ENCODE results near the gene AQR. TPM values are rescaled to one million over a fixed set of nuclear protein-coding genes. Genes with fewer than 3 reads are reported as not detected.

Gene AQR
- total RNA-seq, 2 experiments from 2014 or later: 35.3 to 36.2 TPM

DNA sequence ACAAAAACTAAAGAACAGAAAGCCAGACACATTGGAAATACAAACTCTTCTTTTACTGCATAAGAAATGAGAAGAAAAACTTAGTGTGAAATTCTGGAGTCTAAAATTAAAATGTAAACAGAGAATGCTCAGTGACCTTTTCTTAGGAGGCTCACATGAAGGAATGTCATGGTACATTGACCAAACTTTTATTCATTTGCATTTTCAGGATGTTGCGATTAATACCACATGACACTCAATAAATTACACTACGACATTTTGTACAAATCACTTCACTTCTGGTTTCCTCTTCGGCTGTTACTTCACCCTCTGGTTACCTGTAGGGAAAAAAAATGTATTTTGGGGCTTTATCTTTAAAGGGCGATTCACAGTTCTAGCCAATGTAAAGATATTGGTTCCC is 117.8 kb downstream of the AQR start:
- POLR2A ChIA-PET: no interaction called here
- DNase-seq: no peak
- ATAC-seq (ENCODE audit: low read depth): no peak
- Mint-ChIP-seq H3K27ac (no peak overlapping the region), H3K36me3 (peaks cover 14% of the 10 kb centered on the region), H3K9me3 (no peaks in the 10 kb centered on the region), H3K27me3 (no peaks in the 10 kb centered on the region), H3K4me3 (no peak overlapping the region), H3K4me1 (no peaks in the 10 kb centered on the region)

DNA sequence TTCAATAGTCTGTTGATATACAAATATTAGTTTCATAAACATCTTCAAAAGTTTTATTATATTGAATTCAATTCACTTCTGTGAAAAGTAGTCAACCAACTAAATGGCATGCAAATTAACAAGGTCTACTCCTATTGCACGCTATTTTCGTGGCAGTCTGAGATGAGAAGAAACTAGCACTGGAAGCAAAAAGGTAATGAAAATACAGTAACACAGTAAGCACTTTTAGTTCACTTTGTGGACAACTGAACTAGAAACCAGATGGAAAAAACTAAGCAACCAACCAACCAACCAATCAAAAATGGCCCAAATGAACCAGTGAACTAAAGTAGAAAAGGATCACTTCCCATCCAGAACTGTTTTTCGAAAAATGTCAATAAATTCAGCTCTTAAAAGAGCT is 118.5 kb downstream of the AQR start:
- H3K27ac Mint-ChIP-seq: no peak overlapping the region
- no peak for ATAC-seq (ENCODE audit: low read depth)
- no peak for DNase-seq
- peaks cover 12% of the 10 kb centered on the region for H3K36me3 Mint-ChIP-seq
- no peak overlapping the region for H3K4me3 Mint-ChIP-seq
- POLR2A ChIA-PET: no interaction called here
- no peaks in the 10 kb centered on the region for H3K4me1 Mint-ChIP-seq
- H3K27me3 Mint-ChIP-seq: no peaks in the 10 kb centered on the region
- no peaks in the 10 kb centered on the region for H3K9me3 Mint-ChIP-seq

DNA sequence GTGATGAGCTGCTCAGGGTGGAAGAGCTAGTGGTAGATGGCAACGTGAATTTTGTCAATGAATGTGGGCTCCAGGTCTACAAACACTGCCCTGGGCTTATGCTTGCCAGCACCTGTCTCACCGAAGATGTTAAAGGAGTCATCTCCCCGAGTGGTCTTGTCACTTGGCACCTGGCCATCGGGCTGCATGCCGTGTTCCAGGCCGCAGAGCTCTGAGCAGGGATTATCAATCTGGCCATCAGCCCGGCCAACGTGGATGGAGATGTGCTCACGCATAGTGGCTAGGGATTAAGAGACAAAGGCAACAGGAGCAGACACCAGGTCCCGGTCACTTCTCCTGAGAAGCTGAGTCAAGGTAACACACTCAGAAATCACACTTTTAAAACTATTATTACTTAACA is 119.4 kb downstream of the AQR start:
- no peaks in the 10 kb centered on the region for H3K4me1 Mint-ChIP-seq
- DNase-seq: no peak
- ATAC-seq (ENCODE audit: low read depth): no peak
- H3K36me3 Mint-ChIP-seq: peaks cover 8% of the 10 kb centered on the region
- H3K4me3 Mint-ChIP-seq: no peak overlapping the region
- H3K9me3 Mint-ChIP-seq: no peaks in the 10 kb centered on the region
- POLR2A ChIA-PET: no interaction called here
- no peak overlapping the region for H3K27ac Mint-ChIP-seq
- no peaks in the 10 kb centered on the region for H3K27me3 Mint-ChIP-seq

DNA sequence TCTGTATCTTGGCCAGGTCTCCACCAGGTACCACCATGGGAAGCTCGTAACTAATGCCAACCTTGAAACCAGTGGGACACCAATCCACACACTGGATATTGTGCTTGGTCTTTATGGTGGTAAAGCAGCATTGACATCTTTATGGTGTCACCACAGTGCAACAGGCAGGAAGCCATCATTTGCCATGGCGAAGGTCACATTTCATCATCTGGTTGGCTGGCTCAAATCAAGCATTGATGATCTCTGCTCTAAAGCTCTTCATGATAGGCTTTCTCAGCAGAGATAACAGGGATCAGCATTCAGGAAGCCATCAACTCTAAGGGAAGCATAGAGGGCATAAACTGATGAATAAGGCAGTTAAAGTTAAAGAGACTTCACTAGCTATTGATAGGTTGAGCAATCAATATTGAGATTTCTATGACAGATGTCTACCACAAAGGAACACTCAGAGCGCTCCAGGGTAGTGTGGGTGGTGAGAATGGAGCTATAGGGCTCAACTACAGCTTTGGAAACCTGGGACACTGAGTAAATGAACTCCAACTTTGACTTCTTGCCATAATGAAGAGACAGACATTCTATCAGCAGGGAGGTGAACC is 120.1 kb downstream of the AQR start:
- Mint-ChIP-seq H3K4me1 (no peaks in the 10 kb centered on the region), H3K27ac (no peak overlapping the region), H3K9me3 (no peaks in the 10 kb centered on the region), H3K36me3 (peaks cover 3% of the 10 kb centered on the region), H3K27me3 (no peaks in the 10 kb centered on the region), H3K4me3 (no peak overlapping the region)
- DNase-seq (no peak), ATAC-seq (ENCODE audit: low read depth) (no peak)
- POLR2A ChIA-PET: no interaction called here

DNA sequence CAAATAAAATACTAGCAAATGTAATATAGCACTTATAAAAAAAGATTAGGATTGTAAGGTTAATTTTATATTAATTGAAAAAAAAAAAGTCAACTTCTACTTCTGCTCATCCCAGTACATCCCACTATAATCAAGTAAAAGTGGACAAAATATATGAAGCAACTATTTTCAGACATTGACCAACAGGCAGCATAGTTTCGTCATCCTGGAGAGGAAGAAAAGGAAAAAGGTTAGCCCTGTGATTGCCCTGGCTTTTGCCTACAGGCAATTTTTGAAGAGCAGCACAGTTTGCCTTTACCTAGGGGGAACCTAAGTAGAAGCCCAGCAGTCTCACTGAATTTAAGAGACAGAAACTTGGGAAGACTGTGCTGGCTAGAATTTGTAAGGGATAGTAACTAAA is 121.9 kb downstream of the AQR start:
- POLR2A ChIA-PET: no interaction called here
- Mint-ChIP-seq H3K36me3 (peaks cover 2% of the 10 kb centered on the region), H3K4me1 (no peaks in the 10 kb centered on the region), H3K27me3 (no peaks in the 10 kb centered on the region), H3K9me3 (no peaks in the 10 kb centered on the region), H3K4me3 (no peak overlapping the region), H3K27ac (no peak overlapping the region)
- ATAC-seq (ENCODE audit: low read depth) (no peak), DNase-seq (no peak)

DNA sequence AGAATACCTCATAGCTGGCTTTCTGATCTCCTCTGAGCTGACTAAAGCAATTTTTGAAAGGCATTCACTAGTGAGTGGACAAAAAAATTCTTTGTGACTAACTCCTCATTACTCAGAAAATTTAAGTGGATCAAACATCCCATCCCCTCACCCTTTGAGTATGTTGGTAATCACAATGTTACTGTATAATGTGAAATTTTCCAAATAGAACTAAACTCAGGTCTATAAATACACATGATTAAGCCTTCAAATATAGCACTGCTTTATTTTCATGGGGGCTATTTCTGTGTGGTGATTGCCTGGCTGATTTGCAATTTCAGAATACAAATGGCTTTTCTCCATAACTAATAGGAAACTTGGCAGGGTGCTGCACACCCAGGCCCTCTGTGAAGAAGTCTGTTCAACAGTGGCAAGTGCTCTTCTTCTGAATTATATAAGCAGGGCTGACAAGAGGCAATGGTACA is 128.2 kb downstream of the AQR start:
- Mint-ChIP-seq H3K36me3 (no peaks in the 10 kb centered on the region), H3K9me3 (peaks cover 1% of the 10 kb centered on the region), H3K27ac (no peak overlapping the region), H3K4me3 (no peak overlapping the region), H3K27me3 (peaks cover 2% of the 10 kb centered on the region), H3K4me1 (no peaks in the 10 kb centered on the region)
- POLR2A ChIA-PET: no interaction called here
- ATAC-seq (ENCODE audit: low read depth) (no peak), DNase-seq (no peak)

DNA sequence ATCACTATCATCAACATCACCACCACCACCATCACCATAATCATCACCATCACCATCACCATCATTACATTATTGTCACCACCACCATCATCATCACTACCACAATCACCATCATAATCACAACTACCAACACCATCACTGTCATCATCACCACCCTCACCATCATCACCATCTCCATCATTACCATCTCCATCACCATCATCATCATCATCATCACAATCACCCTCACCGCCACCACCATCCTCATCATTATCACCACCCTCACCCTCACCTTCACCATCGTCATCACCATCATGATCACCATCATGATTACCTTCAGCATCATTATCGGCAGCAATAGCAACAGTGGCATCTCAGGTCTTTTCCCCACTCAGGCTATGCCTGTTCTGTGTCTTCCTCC is 131.3 kb downstream of the AQR start:
- Mint-ChIP-seq H3K36me3 (no peaks in the 10 kb centered on the region), H3K27me3 (peaks cover 11% of the 10 kb centered on the region), H3K4me1 (no peaks in the 10 kb centered on the region), H3K4me3 (no peak overlapping the region), H3K27ac (no peak overlapping the region), H3K9me3 (peaks cover 8% of the 10 kb centered on the region)
- POLR2A ChIA-PET: no interaction called here
- ATAC-seq (ENCODE audit: low read depth) (no peak), DNase-seq (no peak)

DNA sequence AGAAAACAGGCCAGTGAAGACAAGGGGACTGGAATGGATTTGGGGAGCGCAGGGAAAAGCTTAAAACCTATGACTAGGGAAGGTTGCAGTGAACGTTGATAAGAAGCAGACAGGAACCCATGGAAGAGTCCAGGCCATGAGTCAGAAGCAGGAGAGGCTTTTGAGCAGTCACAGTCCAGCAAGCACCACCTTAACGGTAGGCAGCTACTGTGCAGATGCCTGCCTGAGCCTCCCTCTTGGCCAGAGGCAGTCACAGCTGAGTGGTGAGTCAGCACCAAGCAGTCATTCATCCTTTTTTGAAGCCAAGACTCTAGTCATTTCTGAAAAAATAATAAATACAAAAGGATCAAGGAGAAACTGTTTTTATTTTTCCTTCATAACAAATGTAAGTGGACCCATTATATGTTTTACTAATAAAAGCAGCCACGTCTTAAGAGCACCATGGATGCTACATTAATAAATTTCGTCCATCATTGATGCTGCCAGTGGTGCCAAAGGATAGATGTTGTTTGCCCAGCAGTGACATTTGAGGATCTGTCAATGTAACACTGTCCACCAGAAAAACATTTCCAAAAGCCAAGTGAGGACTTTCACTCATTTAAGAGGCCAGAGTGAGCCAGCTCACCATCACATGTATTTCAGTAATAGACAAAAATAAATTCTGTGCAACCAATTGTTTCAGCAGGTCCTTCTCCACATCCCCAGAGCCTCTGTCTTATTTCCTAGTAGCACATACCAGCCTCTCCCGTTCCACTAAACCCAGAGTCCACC is 132.1 kb downstream of the AQR start:
- peaks cover 8% of the 10 kb centered on the region for H3K9me3 Mint-ChIP-seq
- H3K4me3 Mint-ChIP-seq: no peak overlapping the region
- H3K4me1 Mint-ChIP-seq: no peaks in the 10 kb centered on the region

DNA sequence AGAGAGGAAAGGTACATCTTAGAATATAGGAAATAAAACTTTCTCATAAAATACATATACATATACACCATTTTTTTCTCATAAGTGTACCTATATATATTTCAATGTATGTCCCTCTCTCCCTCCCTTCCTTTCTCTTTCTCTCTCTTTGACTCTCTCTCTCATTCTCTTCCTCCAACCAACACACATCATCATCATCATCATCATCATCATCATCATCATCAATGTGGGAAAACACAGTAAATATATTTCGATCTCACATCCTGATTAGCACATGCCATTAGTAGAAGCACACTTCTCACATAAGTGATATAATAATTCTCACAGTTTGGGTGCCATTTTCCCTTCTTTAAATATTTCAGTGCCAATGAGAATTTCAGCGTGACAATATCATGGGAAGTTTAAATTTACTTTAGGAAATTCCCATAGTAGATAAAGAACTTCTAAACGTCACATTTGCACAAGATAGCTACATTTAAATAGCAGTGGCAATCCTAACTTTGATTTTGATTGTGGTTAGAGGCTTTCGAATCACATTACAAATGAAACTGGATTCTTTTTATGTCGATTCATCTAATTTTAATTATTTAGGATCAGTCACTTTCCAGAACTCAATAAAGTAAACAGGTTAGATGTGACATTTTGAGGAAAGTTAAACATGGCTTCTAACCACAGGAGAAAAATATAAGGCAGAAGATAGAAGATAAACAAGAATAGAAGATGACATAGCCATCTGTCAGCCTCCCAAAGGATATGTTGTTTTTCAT is 141.2 kb downstream of the AQR start:
- peaks cover 22% of the 10 kb centered on the region for H3K27me3 Mint-ChIP-seq
- no peak overlapping the region for H3K27ac Mint-ChIP-seq
- no peaks in the 10 kb centered on the region for H3K36me3 Mint-ChIP-seq
- no peaks in the 10 kb centered on the region for H3K4me1 Mint-ChIP-seq
- no peak overlapping the region for H3K4me3 Mint-ChIP-seq
- no peak for DNase-seq
- POLR2A ChIA-PET: no interaction called here
- ATAC-seq (ENCODE audit: low read depth): no peak
- H3K9me3 Mint-ChIP-seq: peaks cover 2% of the 10 kb centered on the region

More for the DNA sequence above, 132.1 kb downstream of the AQR start:
- ATAC-seq (ENCODE audit: low read depth) (no peak), DNase-seq (no peak)
- no peak overlapping the region for H3K27ac Mint-ChIP-seq
- H3K27me3 Mint-ChIP-seq: peaks cover 14% of the 10 kb centered on the region
- no peaks in the 10 kb centered on the region for H3K36me3 Mint-ChIP-seq
- POLR2A ChIA-PET: no interaction called here

DNA sequence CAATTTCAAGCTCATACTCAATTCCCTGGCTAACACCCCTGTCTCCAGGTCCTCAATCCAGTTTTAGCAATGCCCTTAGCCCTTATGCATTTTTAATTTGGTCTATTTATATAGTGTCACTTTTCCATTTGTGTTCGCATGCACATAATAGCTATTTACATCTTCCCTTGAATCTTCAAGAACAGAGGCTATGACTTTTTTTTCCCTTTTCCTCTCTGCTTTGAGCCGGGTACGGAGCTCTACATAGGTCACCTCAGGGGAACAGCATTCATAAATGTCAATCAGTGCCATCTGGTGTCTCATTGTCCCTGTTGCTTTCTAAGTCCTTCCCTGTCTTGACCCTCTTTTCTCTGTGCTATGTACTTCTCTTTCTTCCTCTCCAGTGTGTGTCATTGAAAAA is 147.7 kb downstream of the AQR start:
- Mint-ChIP-seq H3K4me1 (no peaks in the 10 kb centered on the region), H3K27me3 (peaks cover 35% of the 10 kb centered on the region), H3K36me3 (no peaks in the 10 kb centered on the region), H3K27ac (no peak overlapping the region), H3K9me3 (no peaks in the 10 kb centered on the region), H3K4me3 (no peak overlapping the region)
- ATAC-seq (ENCODE audit: low read depth): no peak
- POLR2A ChIA-PET: no interaction called here
- DNase-seq: no peak

DNA sequence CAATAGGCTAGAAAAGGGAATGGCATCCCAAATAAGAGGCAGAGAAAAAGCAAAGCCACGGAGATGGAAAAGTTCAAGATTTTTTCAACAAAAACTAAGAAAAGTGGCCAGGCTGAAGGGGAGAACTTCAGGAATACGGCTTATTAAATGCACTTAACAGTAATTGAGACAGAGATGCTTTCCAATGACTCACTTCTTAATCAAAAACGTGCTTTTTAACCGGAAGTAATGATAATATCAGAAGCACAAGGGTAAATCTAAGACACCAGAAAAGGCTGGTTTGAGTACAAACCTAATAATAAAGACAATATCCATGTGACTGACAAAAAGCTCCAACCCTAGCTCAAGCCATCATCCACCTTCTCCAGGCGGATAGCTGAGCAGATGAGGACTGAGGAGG is 149.4 kb downstream of the AQR start:
- H3K36me3 Mint-ChIP-seq: no peaks in the 10 kb centered on the region
- ATAC-seq (ENCODE audit: low read depth): no peak
- POLR2A ChIA-PET: no interaction called here

DNA sequence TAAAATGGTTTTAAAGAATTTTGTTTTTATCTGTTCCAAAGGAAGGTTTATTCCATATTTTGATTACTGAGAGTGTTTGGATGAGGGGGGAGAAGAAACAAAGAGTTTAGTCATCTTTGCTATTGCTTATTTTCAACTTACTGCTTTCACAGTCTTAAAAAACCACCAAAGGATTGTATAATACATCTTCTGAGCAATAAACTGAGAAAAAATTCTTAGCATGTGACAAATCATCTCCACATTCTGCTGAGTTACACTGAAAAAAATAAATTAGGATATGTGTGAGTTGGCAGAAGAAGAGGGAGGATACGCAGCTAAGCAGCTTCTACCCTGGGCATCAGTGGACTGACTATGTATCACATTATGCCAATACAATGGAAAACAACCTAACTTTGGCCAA is 151.0 kb downstream of the AQR start:
- H3K27me3 Mint-ChIP-seq: peaks cover 43% of the 10 kb centered on the region

More for the DNA sequence above, 149.4 kb downstream of the AQR start:
- no peak overlapping the region for H3K27ac Mint-ChIP-seq
- no peaks in the 10 kb centered on the region for H3K9me3 Mint-ChIP-seq
- DNase-seq: no peak
- no peaks in the 10 kb centered on the region for H3K4me1 Mint-ChIP-seq
- H3K4me3 Mint-ChIP-seq: no peak overlapping the region
- peaks cover 39% of the 10 kb centered on the region for H3K27me3 Mint-ChIP-seq

DNA sequence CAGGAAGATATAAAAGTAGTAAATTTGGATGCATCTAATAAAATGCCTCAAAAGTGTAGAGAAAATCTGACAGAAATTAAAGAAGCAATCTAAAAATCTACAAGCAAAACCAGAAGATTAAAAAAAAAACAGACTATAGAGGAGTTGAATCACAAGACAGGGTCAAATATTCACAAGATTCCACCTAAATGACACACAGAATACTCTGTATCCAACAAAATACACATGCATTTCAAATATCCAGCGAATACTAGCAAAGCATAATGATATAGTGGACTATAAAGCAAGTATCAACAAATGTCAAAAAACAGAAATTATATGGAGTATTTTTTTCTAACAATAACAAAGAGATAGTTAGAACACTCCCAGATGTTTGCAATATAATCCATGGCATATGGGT is 153.7 kb downstream of the AQR start:
- peaks cover 41% of the 10 kb centered on the region for H3K27me3 Mint-ChIP-seq

More for the DNA sequence above, 151.0 kb downstream of the AQR start:
- H3K36me3 Mint-ChIP-seq: no peaks in the 10 kb centered on the region
- H3K4me1 Mint-ChIP-seq: no peaks in the 10 kb centered on the region
- H3K4me3 Mint-ChIP-seq: no peak overlapping the region
- H3K9me3 Mint-ChIP-seq: no peaks in the 10 kb centered on the region
- POLR2A ChIA-PET: no interaction called here
- DNase-seq (no peak), ATAC-seq (ENCODE audit: low read depth) (no peak)
- no peak overlapping the region for H3K27ac Mint-ChIP-seq

More for the DNA sequence above, 153.7 kb downstream of the AQR start:
- Mint-ChIP-seq H3K4me3 (no peak overlapping the region), H3K9me3 (no peaks in the 10 kb centered on the region), H3K27ac (no peak overlapping the region), H3K4me1 (no peaks in the 10 kb centered on the region), H3K36me3 (no peaks in the 10 kb centered on the region)
- no peak for DNase-seq
- ATAC-seq (ENCODE audit: low read depth): no peak
- POLR2A ChIA-PET: no interaction called here

Measured in activated naive CD8-positive, alpha-beta T cell treated with anti-CD3 and anti-CD28 coated beads, Interleukin-2, amount 10 ng/mL, durations not matched to agents 7 days and 5 days (primary cell).